Ishikawa (cell line): ENCODE results near the gene BMPR1A.

ENCODE experiments used
- CEBPB ChIP-seq: IDR thresholded peaks from 2 replicates; pipeline ENCODE4 v1.6.1; 2012
- CREB1 ChIP-seq: IDR thresholded peaks from 2 replicates; pipeline ENCODE4 v1.6.1; 2012; ENCODE audit warnings: low read depth
- EGR1 ChIP-seq: IDR thresholded peaks from 2 replicates; pipeline ENCODE4 v1.6.1; 2012
- EP300 ChIP-seq: IDR thresholded peaks from 2 replicates; pipeline ENCODE4 v1.6.1; 2012; ENCODE audit warnings: borderline replicate concordance
- FOXM1 ChIP-seq: IDR thresholded peaks from 2 replicates; pipeline ENCODE4 v1.6.1; 2012; ENCODE audit warnings: low read depth, borderline replicate concordance
- NFIC ChIP-seq: IDR thresholded peaks from 2 replicates; pipeline ENCODE4 v1.6.1; 2012
- RAD21 ChIP-seq: IDR thresholded peaks from 2 replicates; pipeline ENCODE4 v1.6.1; 2012; ENCODE audit warnings: low read depth
- REST ChIP-seq: IDR thresholded peaks from 2 replicates; pipeline ENCODE4 v1.6.1; 2012; ENCODE audit warnings: low read depth, mild to moderate bottlenecking
- TAF1 ChIP-seq: IDR thresholded peaks from 2 replicates; pipeline ENCODE4 v1.6.1; 2012; ENCODE audit warnings: low read depth, mild to moderate bottlenecking
- TCF12 ChIP-seq: IDR thresholded peaks from 2 replicates; pipeline ENCODE4 v1.6.1; 2012; ENCODE audit warnings: low read depth
- TEAD4 ChIP-seq: IDR thresholded peaks from 2 replicates; pipeline ENCODE4 v1.6.1; 2012
- YY1 ChIP-seq: IDR thresholded peaks from 2 replicates; pipeline ENCODE4 v1.6.1; 2012; ENCODE audit warnings: low read depth
- ZBTB7A ChIP-seq: IDR thresholded peaks from 2 replicates; pipeline ENCODE4 v1.6.1; 2012; ENCODE audit warnings: low read depth
- TF ChIP-seq, protein P1 (sequence below): IDR thresholded peaks from 2 replicates; pipeline ENCODE4 v1.6.1; 2012
- TF ChIP-seq, protein P2 (sequence below): IDR thresholded peaks from 2 replicates; pipeline ENCODE4 v1.6.1; 2012

The BMPR1A gene

GRCh38 chr10:86747796-86748581, 8.4 kb upstream of the BMPR1A start:
- no peak for TF ChIP-seq ZBTB7A
- TF ChIP-seq, protein P1, sequence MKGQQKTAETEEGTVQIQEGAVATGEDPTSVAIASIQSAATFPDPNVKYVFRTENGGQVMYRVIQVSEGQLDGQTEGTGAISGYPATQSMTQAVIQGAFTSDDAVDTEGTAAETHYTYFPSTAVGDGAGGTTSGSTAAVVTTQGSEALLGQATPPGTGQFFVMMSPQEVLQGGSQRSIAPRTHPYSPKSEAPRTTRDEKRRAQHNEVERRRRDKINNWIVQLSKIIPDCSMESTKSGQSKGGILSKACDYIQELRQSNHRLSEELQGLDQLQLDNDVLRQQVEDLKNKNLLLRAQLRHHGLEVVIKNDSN, result peak; percentile 59

- TF ChIP-seq TCF12, result no peak
- no peak for TF ChIP-seq ZBTB7A
- no peak for TF ChIP-seq CREB1
- no peak for TF ChIP-seq EGR1
- TF ChIP-seq TEAD4, result no peak
- no peak for TF ChIP-seq CEBPB
- TF ChIP-seq FOXM1, result no peak
- no peak for TF ChIP-seq NFIC
- TF ChIP-seq, protein P1, result no peak
- no peak for TF ChIP-seq REST
- no peak for TF ChIP-seq EP300
Measured at GRCh38 chr10:86749854-86750253, 6.6 kb upstream of the BMPR1A start.

DNA sequence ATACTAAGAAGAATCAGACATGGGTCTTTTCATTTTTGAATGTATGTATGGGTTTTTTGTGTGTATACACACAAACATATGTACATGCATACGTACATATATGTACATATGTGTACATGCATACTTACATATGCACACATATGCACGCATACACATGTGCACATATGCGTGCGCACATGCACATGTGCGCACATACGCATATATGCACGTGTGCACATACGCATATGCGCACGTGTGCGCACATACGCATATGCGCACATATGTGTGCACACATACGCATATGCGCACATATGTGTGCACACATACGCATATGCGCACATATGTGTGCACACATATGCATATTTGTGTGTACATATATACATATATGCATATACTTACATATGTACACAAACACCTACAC, 4.9 kb upstream of the BMPR1A start:
- TF ChIP-seq CREB1 (no peak), NFIC (no peak), EGR1 (no peak), FOXM1 (no peak), REST (no peak), CEBPB (no peak), TEAD4 (no peak), EP300 (no peak), TCF12 (no peak), TAF1 (no peak), YY1 (no peak), RAD21 (no peak), ZBTB7A (no peak)
- TF ChIP-seq, protein P2, sequence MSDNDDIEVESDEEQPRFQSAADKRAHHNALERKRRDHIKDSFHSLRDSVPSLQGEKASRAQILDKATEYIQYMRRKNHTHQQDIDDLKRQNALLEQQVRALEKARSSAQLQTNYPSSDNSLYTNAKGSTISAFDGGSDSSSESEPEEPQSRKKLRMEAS, result no peak
- TF ChIP-seq, protein P1, result no peak

DNA sequence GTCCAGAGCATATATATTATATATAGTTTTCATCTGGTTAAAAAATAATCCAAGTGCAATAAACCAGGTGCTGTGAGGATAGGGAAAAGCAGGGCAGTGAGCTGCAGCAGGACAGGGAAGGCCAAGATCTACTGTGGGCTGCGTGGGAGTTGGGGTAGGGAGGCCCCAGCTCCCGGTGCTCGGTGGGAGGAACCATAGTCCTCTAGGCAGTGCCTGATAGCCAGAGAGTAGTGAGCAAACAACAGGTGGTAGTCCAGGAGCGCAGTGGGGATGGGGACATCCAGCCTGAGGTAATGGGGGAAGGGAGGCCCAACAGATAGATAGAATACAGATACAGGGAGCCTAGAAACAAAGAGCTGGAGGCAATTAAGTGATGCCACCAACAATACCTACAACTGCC, 4.1 kb upstream of the BMPR1A start:
- TF ChIP-seq YY1 (no peak), EP300 (no peak), TEAD4 (no peak), FOXM1 (no peak), CREB1 (no peak), TCF12 (no peak), CEBPB (no peak), EGR1 (no peak)
- TF ChIP-seq, protein P1, result no peak

DNA sequence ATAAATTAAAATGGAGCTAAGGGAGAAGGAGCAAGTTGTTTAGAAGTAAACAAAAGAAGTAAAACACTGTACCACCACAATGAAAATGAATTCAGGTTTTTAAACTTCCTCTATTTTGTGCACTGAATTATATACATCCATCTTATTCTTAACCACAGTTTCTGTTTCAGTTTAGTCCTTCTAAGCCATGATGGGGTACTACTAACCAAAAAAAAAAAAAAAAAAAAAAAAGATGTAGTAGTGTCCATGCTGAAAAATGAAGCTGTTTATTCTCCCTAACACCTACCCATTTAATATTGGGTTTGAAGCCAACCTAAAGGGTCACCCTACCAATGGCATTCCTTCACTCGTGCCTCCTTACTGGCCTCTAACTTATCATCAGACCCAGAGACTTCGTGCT, 3.4 kb upstream of the BMPR1A start:
- TF ChIP-seq YY1 (no peak), ZBTB7A (no peak), CREB1 (no peak), FOXM1 (no peak), EGR1 (no peak)
- TF ChIP-seq, protein P2, result no peak
